ENCODE data around the gene RIPPLY3.
A peak's percentile ranks its signal among the peaks of the same experiment; 100 is the strongest.
"Not testable (repeated sequence)": the region's sequence is repeated elsewhere in the genome, so short reads cannot be mapped to it uniquely, and the experiment has no call there.

Gene RIPPLY3

GRCh38 chr21:36981977-36982700 lies 24.4 kb upstream of the RIPPLY3 start:
- no peak for DNase-seq

- no peak for DNase-seq
Observed at GRCh38 chr21:36985751-36986594, 20.5 kb upstream of the RIPPLY3 start.

GRCh38 chr21:36987845-36988244 lies 18.7 kb upstream of the RIPPLY3 start:
- DNase-seq, result no peak

- no peak for DNase-seq
Observed at GRCh38 chr21:36988536-36988935, 18.0 kb upstream of the RIPPLY3 start.

- DNase-seq, result not testable (repeated sequence)
Observed at GRCh38 chr21:36989199-36989698, 17.3 kb upstream of the RIPPLY3 start.

GRCh38 chr21:36989699-36990507 lies 16.6 kb upstream of the RIPPLY3 start:
- peak; percentile 96 for DNase-seq

- DNase-seq, result no peak
Observed at GRCh38 chr21:36990508-36991205, 15.8 kb upstream of the RIPPLY3 start.

- DNase-seq, result no peak
Observed at GRCh38 chr21:36992671-36993070, 13.8 kb upstream of the RIPPLY3 start.

- DNase-seq, result no peak
Observed at GRCh38 chr21:36994501-36995158, 11.9 kb upstream of the RIPPLY3 start.

GRCh38 chr21:36995285-36995684 lies 11.2 kb upstream of the RIPPLY3 start:
- DNase-seq, result not testable (repeated sequence)

- no peak for DNase-seq
Observed at GRCh38 chr21:36999131-36999898, 7.2 kb upstream of the RIPPLY3 start.

GRCh38 chr21:37000381-37000780 lies 6.1 kb upstream of the RIPPLY3 start:
- DNase-seq, result no peak

- no peak for DNase-seq
Observed at GRCh38 chr21:37001441-37001840, 5.1 kb upstream of the RIPPLY3 start.

GRCh38 chr21:37002851-37003250 lies 3.7 kb upstream of the RIPPLY3 start:
- DNase-seq, result not testable (repeated sequence)

- not testable (repeated sequence) for DNase-seq
Observed at GRCh38 chr21:37003917-37004316, 2.6 kb upstream of the RIPPLY3 start.

- DNase-seq, result no peak
Observed at GRCh38 chr21:37005548-37006485, 685 bp upstream of the RIPPLY3 start.

- no peak for DNase-seq
Observed at GRCh38 chr21:37008724-37009123, 2.2 kb downstream of the RIPPLY3 start.

- DNase-seq, result peak; percentile 75
Observed at GRCh38 chr21:37009740-37010341, 3.3 kb downstream of the RIPPLY3 start.

GRCh38 chr21:37017951-37018679 lies 11.6 kb downstream of the RIPPLY3 start:
- DNase-seq, result no peak
